ENCODE measurements around the gene C10orf67. TPM values are rescaled to one million over a fixed set of nuclear protein-coding genes. Genes with fewer than 3 reads are reported as not detected.

Gene C10orf67
- total and polyA plus RNA-seq, 4 experiments from 2014 or later = 0.16 to 0.31 TPM; not detected in 2

DNA sequence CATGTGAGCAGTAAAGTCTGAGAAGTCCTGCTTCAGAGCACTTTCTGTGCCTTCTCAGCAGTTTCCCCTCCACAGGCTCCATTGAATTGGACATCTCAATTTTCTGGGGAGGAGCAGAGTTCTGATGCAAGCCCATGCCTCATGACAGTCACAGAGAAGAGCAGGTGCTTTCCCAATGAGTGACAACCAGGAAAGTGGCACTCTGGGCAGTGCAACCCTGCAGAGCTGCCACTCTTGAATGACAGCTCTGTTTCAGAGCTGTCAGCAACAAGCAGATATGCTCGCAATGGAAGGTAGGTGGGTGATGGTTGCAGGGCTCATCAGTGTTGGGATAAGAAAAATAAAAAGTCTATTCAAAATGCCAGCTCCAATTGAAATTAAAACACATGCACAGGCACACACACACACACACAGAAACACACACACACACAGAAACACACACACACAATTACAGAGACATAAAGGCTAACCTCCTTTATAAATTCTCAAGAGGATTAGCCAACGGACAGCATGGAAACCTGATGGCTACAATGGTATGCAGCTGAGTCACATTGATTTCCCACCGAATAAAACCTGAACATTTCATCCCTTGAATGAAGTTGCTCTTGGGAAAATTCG is 50.5 kb downstream of the C10orf67 start:
- H3K4me1 Mint-ChIP-seq = peaks cover 0 to 3% (median 0%) of the 10 kb centered on the region in 4 donors

DNA sequence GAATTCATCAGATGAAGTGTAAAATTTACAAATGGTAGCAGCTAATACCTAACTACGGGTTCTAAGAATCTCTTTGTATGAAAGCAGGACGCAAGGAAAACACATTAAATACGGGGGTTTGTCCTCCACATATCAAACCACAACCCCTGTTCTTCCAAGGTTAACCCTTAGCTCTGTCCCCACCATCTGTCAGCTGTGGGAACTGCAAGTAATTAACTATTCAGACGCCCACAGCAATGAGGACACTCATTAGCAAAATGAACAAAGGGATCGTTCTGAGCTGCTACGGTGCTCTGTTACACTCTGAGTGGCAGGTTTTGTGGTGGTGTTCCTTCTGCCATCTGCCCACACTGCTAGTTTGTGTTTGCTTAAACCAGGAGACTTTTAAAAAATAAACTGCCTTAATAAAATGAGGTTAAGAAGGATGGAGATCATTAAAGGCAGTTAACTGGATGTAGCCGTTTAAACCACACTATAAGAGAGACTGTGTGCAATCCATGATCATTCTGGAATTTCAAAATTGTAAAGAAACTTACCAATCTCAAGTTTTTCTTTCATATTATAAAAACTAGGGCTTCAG is 51.4 kb downstream of the C10orf67 start:
- ChIA-PET CTCF (ENCODE audit: partially characterized antibody) (interaction anchor here (1.1 to 2.7 kb wide), 3 partner anchors 9 to 135 kb away, joined by 5 to 11 read pairs (median 10); no protein-coding TSS in a partner anchor), POLR2A (ENCODE audit: partially characterized antibody) (no interaction called here)
- Mint-ChIP-seq H3K36me3 (no peaks in the 10 kb centered on the region), H3K4me1 (peaks cover 0 to 3% (median 0%) of the 10 kb centered on the region in 4 donors), H3K9me3 (no peaks in the 10 kb centered on the region), H3K27ac (no peak overlapping the region), H3K4me3 (no peak overlapping the region), H3K27me3 (peaks cover 8 to 19% of the 10 kb centered on the region in 2 donors)
- H3K9me3 ChIP-seq (ENCODE audit: control insufficient read depth in 1 of 2, low read length in 2 of 2) = no peaks in the 10 kb centered on the region
- H3K36me3 ChIP-seq (ENCODE audit: insufficient read depth, low read length) = no peaks in the 10 kb centered on the region
- H3K27me3 ChIP-seq (ENCODE audit: insufficient read depth, low read length) = no peaks in the 10 kb centered on the region
- no peaks in the 10 kb centered on the region for H3K4me1 ChIP-seq (ENCODE audit: insufficient read depth, low read length)
- H3K27ac ChIP-seq (ENCODE audit: low read depth, low read length) = no peak overlapping the region
- intact Hi-C loops (cut with micrococcal nuclease) = loop anchor here (2.0 to 10.0 kb wide), 2 partner anchors 134 to 1298 kb away; no protein-coding TSS in a partner anchor
- no peak overlapping the region for H3K4me3 ChIP-seq (ENCODE audit: low read length in 2 of 2)
- peak in 4 of 5 donors; percentile 9 to 19 (median 12) for DNase-seq

More for the DNA sequence above, 50.5 kb downstream of the C10orf67 start:
- CTCF ChIA-PET (ENCODE audit: partially characterized antibody) = interaction anchor here (0.6 to 2.7 kb wide), 7 partner anchors 10 to 610 kb away, joined by 3 to 11 read pairs (median 3); no protein-coding TSS in a partner anchor
- no peaks in the 10 kb centered on the region for H3K4me1 ChIP-seq (ENCODE audit: insufficient read depth, low read length)
- H3K27me3 ChIP-seq (ENCODE audit: insufficient read depth, low read length) = no peaks in the 10 kb centered on the region
- H3K27ac Mint-ChIP-seq = peak overlapping the region in 1 of 7 donors; percentile 83
- DNase-seq = no peak
- peaks cover 8 to 19% of the 10 kb centered on the region in 2 donors for H3K27me3 Mint-ChIP-seq
- no peaks in the 10 kb centered on the region for H3K36me3 Mint-ChIP-seq
- no peak overlapping the region for H3K4me3 Mint-ChIP-seq
- H3K27ac ChIP-seq (ENCODE audit: low read depth, low read length) = no peak overlapping the region
- H3K4me3 ChIP-seq (ENCODE audit: low read length in 2 of 2) = no peak overlapping the region
- no peaks in the 10 kb centered on the region for H3K36me3 ChIP-seq (ENCODE audit: insufficient read depth, low read length)
- H3K9me3 ChIP-seq (ENCODE audit: control insufficient read depth in 1 of 2, low read length in 2 of 2) = no peaks in the 10 kb centered on the region
- no peaks in the 10 kb centered on the region for H3K9me3 Mint-ChIP-seq
- intact Hi-C loops (cut with micrococcal nuclease) = loop anchor here (2.0 to 10.0 kb wide), 2 partner anchors 135 to 1299 kb away; no protein-coding TSS in a partner anchor
- POLR2A ChIA-PET (ENCODE audit: partially characterized antibody) = no interaction called here

DNA sequence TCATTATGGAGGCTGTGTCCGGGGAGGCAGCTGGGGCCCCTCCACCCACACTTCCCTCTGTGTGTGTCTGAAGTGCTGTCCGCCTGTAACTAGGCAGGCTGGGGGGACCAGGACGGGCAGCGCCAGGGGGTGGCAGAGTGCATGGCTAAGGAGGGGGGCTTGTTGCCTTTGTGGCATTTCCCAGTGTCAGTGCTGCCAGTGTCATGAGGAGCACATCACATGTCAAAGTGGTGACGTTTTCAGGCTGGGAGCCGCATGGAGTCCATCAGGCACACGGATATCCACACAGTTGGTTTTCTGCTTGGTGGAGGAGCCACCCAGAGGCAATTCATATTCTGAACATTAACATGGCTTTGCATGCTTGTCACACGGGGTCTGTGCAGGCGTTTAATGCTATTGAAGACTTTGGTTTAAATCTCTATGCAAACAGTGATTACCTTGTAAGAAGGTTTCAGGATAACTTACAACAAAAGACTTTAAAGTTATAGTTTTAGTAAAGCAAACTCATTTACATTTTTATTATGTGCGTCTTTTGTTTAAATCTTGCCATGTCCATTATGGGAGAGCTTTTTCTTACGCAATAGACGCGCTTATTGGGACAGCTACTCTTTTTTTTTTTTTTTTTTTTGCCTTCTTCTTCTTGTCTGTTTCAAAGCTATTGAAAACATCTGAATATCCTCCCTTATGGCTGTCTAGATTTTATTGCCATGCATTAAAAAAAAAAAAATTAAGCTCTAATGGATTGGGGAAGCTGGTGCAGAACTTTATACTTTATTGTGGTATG is 52.9 kb downstream of the C10orf67 start:
- DNase-seq = no peak
- POLR2A ChIA-PET (ENCODE audit: partially characterized antibody) = no interaction called here
- no peak overlapping the region for H3K27ac Mint-ChIP-seq
- no peaks in the 10 kb centered on the region for H3K27me3 ChIP-seq (ENCODE audit: insufficient read depth, low read length)
- CTCF ChIA-PET (ENCODE audit: partially characterized antibody) = interaction anchor here (0.6 to 0.9 kb wide), 2 partner anchors 204 to 1298 kb away, joined by 3 read pairs; no protein-coding TSS in a partner anchor
- H3K4me3 Mint-ChIP-seq = no peak overlapping the region
- peaks cover 0 to 3% (median 0%) of the 10 kb centered on the region in 4 donors for H3K4me1 Mint-ChIP-seq
- H3K9me3 Mint-ChIP-seq = peaks cover 0 to 4% (median 0%) of the 10 kb centered on the region in 8 donors
- no peaks in the 10 kb centered on the region for H3K4me1 ChIP-seq (ENCODE audit: insufficient read depth, low read length)
- intact Hi-C loops (cut with micrococcal nuclease) = loop anchor here (2.0 to 10.0 kb wide), 2 partner anchors 133 to 1297 kb away; no protein-coding TSS in a partner anchor
- H3K36me3 ChIP-seq (ENCODE audit: insufficient read depth, low read length) = no peaks in the 10 kb centered on the region
- no peaks in the 10 kb centered on the region for H3K9me3 ChIP-seq (ENCODE audit: control insufficient read depth in 1 of 2, low read length in 2 of 2)
- H3K27ac ChIP-seq (ENCODE audit: low read depth, low read length) = no peak overlapping the region
- no peaks in the 10 kb centered on the region for H3K36me3 Mint-ChIP-seq
- peaks cover 8 to 12% of the 10 kb centered on the region in 2 donors for H3K27me3 Mint-ChIP-seq
- no peak overlapping the region for H3K4me3 ChIP-seq (ENCODE audit: low read length in 2 of 2)

DNA sequence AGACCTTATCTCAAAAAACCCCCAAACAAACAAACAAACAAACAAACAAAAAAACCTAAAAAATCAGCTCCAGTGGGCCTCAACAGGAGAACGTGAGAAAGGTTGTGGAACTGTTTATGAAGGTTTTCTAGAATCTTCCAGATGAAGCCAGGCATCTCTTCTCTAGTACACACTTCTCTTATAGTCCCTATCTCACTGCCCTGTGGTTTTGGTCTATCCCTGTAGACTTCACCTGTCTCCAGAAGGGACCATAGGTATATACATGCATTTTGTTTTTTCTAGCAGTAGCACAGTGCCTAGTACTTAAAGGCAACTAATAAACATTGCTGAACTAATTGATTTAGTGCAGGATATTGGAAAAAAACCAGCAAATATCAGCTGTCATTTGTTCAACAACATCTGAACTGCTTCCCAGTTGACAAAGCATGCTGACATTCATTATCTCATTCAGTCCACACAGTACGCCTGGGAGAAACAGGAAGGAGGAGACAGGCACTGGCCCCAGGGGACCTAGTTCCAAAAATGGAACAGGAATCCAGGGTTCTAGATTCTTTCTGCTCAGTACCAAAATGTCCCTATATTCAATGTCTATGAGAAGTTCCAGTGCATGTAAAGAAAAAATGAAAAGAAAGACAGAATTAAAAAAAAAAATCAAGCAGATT is 59.8 kb downstream of the C10orf67 start:
- intact Hi-C loops (cut with micrococcal nuclease) = no loop called here
- H3K9me3 Mint-ChIP-seq = peaks cover 0 to 8% (median under 1%) of the 10 kb centered on the region in 8 donors
- H3K27ac Mint-ChIP-seq = no peak overlapping the region
- H3K27me3 Mint-ChIP-seq = peaks cover 8 to 22% of the 10 kb centered on the region in 2 donors
- ChIA-PET POLR2A (ENCODE audit: partially characterized antibody) (no interaction called here), CTCF (ENCODE audit: partially characterized antibody) (interaction anchor here (0.7 kb wide), 1 partner anchor 32 kb away, joined by 3 read pairs; no protein-coding TSS in a partner anchor)
- no peaks in the 10 kb centered on the region for H3K36me3 Mint-ChIP-seq
- H3K9me3 ChIP-seq (ENCODE audit: control insufficient read depth in 1 of 2, low read length in 2 of 2) = no peaks in the 10 kb centered on the region
- no peaks in the 10 kb centered on the region for H3K27me3 ChIP-seq (ENCODE audit: insufficient read depth, low read length)
- no peak overlapping the region for H3K27ac ChIP-seq (ENCODE audit: low read depth, low read length)
- H3K4me3 Mint-ChIP-seq = no peak overlapping the region
- H3K4me3 ChIP-seq (ENCODE audit: low read length in 2 of 2) = no peak overlapping the region
- no peaks in the 10 kb centered on the region for H3K4me1 ChIP-seq (ENCODE audit: insufficient read depth, low read length)
- no peak for DNase-seq
- peaks cover 0 to 4% (median 0%) of the 10 kb centered on the region in 4 donors for H3K4me1 Mint-ChIP-seq
- no peaks in the 10 kb centered on the region for H3K36me3 ChIP-seq (ENCODE audit: insufficient read depth, low read length)

DNA sequence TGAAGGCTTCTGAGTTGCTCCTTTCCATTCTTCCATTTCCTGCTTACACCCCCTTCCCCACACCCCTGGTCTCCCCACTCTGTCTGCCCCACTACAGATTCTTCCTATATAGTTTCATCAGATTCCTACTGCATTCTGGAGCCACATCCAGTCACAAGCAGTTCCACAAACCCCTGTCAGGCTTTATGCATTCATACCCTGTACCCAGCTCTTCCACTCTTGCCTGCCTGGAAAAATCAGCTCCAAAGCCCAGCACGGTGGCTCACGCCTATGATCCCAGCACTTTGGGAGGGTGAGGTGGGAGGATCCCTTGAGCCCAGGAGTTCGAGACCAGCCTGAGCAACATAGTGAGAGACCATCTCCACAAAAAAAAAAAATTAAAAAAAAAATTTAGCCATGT is 60.4 kb downstream of the C10orf67 start:
- H3K27ac Mint-ChIP-seq = no peak overlapping the region
- H3K4me1 Mint-ChIP-seq = peaks cover 0 to 4% (median 0%) of the 10 kb centered on the region in 4 donors
- H3K36me3 ChIP-seq (ENCODE audit: insufficient read depth, low read length) = no peaks in the 10 kb centered on the region
- CTCF ChIA-PET (ENCODE audit: partially characterized antibody) = interaction anchor here (0.7 kb wide), 1 partner anchor 32 kb away, joined by 3 read pairs; no protein-coding TSS in a partner anchor
- H3K27me3 ChIP-seq (ENCODE audit: insufficient read depth, low read length) = no peaks in the 10 kb centered on the region
- H3K27ac ChIP-seq (ENCODE audit: low read depth, low read length) = no peak overlapping the region
- H3K4me3 Mint-ChIP-seq = no peak overlapping the region
- H3K4me1 ChIP-seq (ENCODE audit: insufficient read depth, low read length) = no peaks in the 10 kb centered on the region
- DNase-seq = no peak
- H3K36me3 Mint-ChIP-seq = no peaks in the 10 kb centered on the region
- H3K4me3 ChIP-seq (ENCODE audit: low read length in 2 of 2) = no peak overlapping the region
- POLR2A ChIA-PET (ENCODE audit: partially characterized antibody) = no interaction called here
- H3K27me3 Mint-ChIP-seq = peaks cover 12 to 24% of the 10 kb centered on the region in 2 donors
- H3K9me3 ChIP-seq (ENCODE audit: control insufficient read depth in 1 of 2, low read length in 2 of 2) = no peaks in the 10 kb centered on the region
- peaks cover 0 to 8% (median under 1%) of the 10 kb centered on the region in 8 donors for H3K9me3 Mint-ChIP-seq
- intact Hi-C loops (cut with micrococcal nuclease) = no loop called here

DNA sequence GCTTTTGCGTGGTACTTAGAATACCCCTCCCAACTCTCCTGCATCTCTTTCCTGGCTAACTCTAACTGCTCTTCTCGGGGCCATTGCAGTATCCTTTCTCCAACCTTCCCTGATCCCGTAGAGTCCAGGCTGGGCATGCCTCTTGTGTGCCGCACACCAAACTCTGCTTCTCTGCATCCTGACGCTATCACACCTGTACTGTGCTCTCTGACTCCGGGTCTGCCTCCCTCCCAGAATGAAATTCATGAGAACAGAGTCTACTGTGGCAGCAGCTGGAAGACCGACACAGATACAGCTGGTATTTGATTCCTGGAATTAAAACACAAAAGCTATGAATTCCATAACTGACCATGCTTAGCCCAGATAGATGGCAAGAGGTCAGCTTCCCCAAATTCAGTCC is 60.9 kb downstream of the C10orf67 start:
- intact Hi-C loops (cut with micrococcal nuclease) = no loop called here
- ChIA-PET CTCF (ENCODE audit: partially characterized antibody) (no interaction called here), POLR2A (ENCODE audit: partially characterized antibody) (no interaction called here)
- Mint-ChIP-seq H3K9me3 (peaks cover 0 to 8% (median under 1%) of the 10 kb centered on the region in 8 donors), H3K4me1 (peaks cover 0 to 4% (median 0%) of the 10 kb centered on the region in 4 donors), H3K4me3 (peak overlapping the region in 1 of 8 donors; percentile 19), H3K36me3 (no peaks in the 10 kb centered on the region), H3K27me3 (peaks cover 12 to 24% of the 10 kb centered on the region in 2 donors), H3K27ac (no peak overlapping the region)
- no peaks in the 10 kb centered on the region for H3K36me3 ChIP-seq (ENCODE audit: insufficient read depth, low read length)
- no peaks in the 10 kb centered on the region for H3K27me3 ChIP-seq (ENCODE audit: insufficient read depth, low read length)
- no peak overlapping the region for H3K4me3 ChIP-seq (ENCODE audit: low read length in 2 of 2)
- no peaks in the 10 kb centered on the region for H3K9me3 ChIP-seq (ENCODE audit: control insufficient read depth in 1 of 2, low read length in 2 of 2)
- H3K27ac ChIP-seq (ENCODE audit: low read depth, low read length) = no peak overlapping the region
- DNase-seq = no peak
- no peaks in the 10 kb centered on the region for H3K4me1 ChIP-seq (ENCODE audit: insufficient read depth, low read length)
